Large intestine (tissue), 12 donors: ENCODE measurements around the gene HFE. TPM values are rescaled to one million over a fixed set of nuclear protein-coding genes. Genes with fewer than 3 reads are reported as not detected.
"Not testable (repeated sequence)": the region's sequence is repeated elsewhere in the genome, so short reads cannot be mapped to it uniquely, and the experiment has no call there.

Experiments
- DNase-seq, 2 donors: peaks; one replicate each; pipeline versions ENCODE4 v3.0.0 to v3.0.0-alpha.2; 2013
- H3K27ac ChIP-seq: one replicate; pipeline ENCODE4 v1.5.1; 2013; ENCODE audit warnings: low read length
- H3K27me3 ChIP-seq: 2 replicates; pipeline ENCODE4 v1.6.1; 2013; ENCODE audit warnings: low read length; ENCODE audit not compliant: control insufficient read depth, insufficient read depth
- H3K36me3 ChIP-seq: 2 replicates; pipeline ENCODE4 v1.6.1; 2013; ENCODE audit warnings: low read length; ENCODE audit not compliant: control insufficient read depth, insufficient read depth
- H3K4me1 ChIP-seq: one replicate; pipeline ENCODE4 v1.6.1; 2013; ENCODE audit warnings: low read length; ENCODE audit not compliant: control insufficient read depth, insufficient read depth
- H3K4me3 ChIP-seq: one replicate; pipeline ENCODE4 v1.5.1; 2013; ENCODE audit warnings: low read length
- H3K9me3 ChIP-seq: one replicate; pipeline ENCODE4 v1.6.1; 2013; ENCODE audit warnings: mild to moderate bottlenecking, low read depth, low read length, moderate library complexity; ENCODE audit not compliant: control insufficient read depth
- WGBS: methylation state at CpG from one replicate; pipeline ENCODE4 v1.1.5; 2013; ENCODE audit warnings: low lambda C conversion rate; ENCODE audit not compliant: insufficient coverage; 5-methylcytosine and 5-hydroxymethylcytosine counted together
- long read RNA-seq, 11 donors: transcript quantifications; one replicate each; lab custom pipeline, GENCODE V29; 2026
- polyA plus RNA-seq: library from polyadenylated mRNA; unstranded; fragments of 120-200 nt; gene quantifications from one replicate; pipeline ENCODE4 v1.2.1, GENCODE V29; 2013

Gene HFE
- polyA plus RNA-seq = 16.4 TPM
- long read RNA-seq, donor 1, full-length matches to known transcripts = 1 of 1 reads
- long read RNA-seq, donor 1, partial matches to known transcripts = 0 of 1 reads
- long read RNA-seq, donor 1, other reads (novel, unspliced or antisense) = 0 of 1 reads
- long read RNA-seq, donor 2, full-length matches to known transcripts = 2 of 2 reads
- long read RNA-seq, donor 2, partial matches to known transcripts = 0 of 2 reads
- long read RNA-seq, donor 2, other reads (novel, unspliced or antisense) = 0 of 2 reads
- long read RNA-seq, donor 3, full-length matches to known transcripts = 2 of 2 reads
- long read RNA-seq, donor 3, partial matches to known transcripts = 0 of 2 reads
- long read RNA-seq, donor 3, other reads (novel, unspliced or antisense) = 0 of 2 reads
- long read RNA-seq, donor 4, full-length matches to known transcripts = 1 of 1 reads
- long read RNA-seq, donor 4, partial matches to known transcripts = 0 of 1 reads
- long read RNA-seq, donor 4, other reads (novel, unspliced or antisense) = 0 of 1 reads
- long read RNA-seq, donor 5 = 0 reads
- long read RNA-seq, donor 6, full-length matches to known transcripts = 3 of 3 reads
- long read RNA-seq, donor 6, partial matches to known transcripts = 0 of 3 reads
- long read RNA-seq, donor 6, other reads (novel, unspliced or antisense) = 0 of 3 reads
- long read RNA-seq, donor 7 = 0 reads
- long read RNA-seq, donor 8, full-length matches to known transcripts = 3 of 3 reads
- long read RNA-seq, donor 8, partial matches to known transcripts = 0 of 3 reads
- long read RNA-seq, donor 8, other reads (novel, unspliced or antisense) = 0 of 3 reads
- long read RNA-seq, donor 9, full-length matches to known transcripts = 4 of 4 reads
- long read RNA-seq, donor 9, partial matches to known transcripts = 0 of 4 reads
- long read RNA-seq, donor 9, other reads (novel, unspliced or antisense) = 0 of 4 reads
- long read RNA-seq, donor 10, full-length matches to known transcripts = 3 of 3 reads
- long read RNA-seq, donor 10, partial matches to known transcripts = 0 of 3 reads
- long read RNA-seq, donor 10, other reads (novel, unspliced or antisense) = 0 of 3 reads
- long read RNA-seq, donor 11, full-length matches to known transcripts = 3 of 3 reads
- long read RNA-seq, donor 11, partial matches to known transcripts = 0 of 3 reads
- long read RNA-seq, donor 11, other reads (novel, unspliced or antisense) = 0 of 3 reads

- Histone ChIP-seq H3K36me3 (no peaks in the 10 kb centered on the region), H3K9me3 (no peaks in the 10 kb centered on the region), H3K4me3 (peak within 1 kb of the TSS; percentile 76), H3K4me1 (peaks cover 16% of the 10 kb centered on the region), H3K27ac (peak within 1 kb of the TSS; percentile 86), H3K27me3 (no peaks in the 10 kb centered on the region)
- peak; percentile 52 to 80 for DNase-seq
- WGBS = no CpG with 5 or more reads among the region's 41 CpGs
Observed at GRCh38 chr6:26087284-26088115, at the start of gene HFE. HFE (plus strand) TSS chr6:26087429; CDS start chr6:26087441, 12 bp downstream.

- Histone ChIP-seq H3K4me3 (no peak overlapping the region), H3K27ac (no peak overlapping the region), H3K36me3 (no peaks in the 10 kb centered on the region), H3K4me1 (peaks cover 16% of the 10 kb centered on the region), H3K9me3 (no peaks in the 10 kb centered on the region), H3K27me3 (no peaks in the 10 kb centered on the region)
- DNase-seq = no peak
- no CpG with 5 or more reads among the region's 1 CpG for WGBS
Observed at GRCh38 chr6:26041946-26042345, 45.3 kb upstream of the HFE start.

- Histone ChIP-seq H3K27ac (peak overlapping the region; percentile 95), H3K9me3 (no peaks in the 10 kb centered on the region), H3K27me3 (no peaks in the 10 kb centered on the region), H3K4me3 (peak overlapping the region; percentile 63), H3K4me1 (peaks cover 16% of the 10 kb centered on the region), H3K36me3 (no peaks in the 10 kb centered on the region)
- 0% methylated on average over 2 of the region's 32 CpGs for WGBS
- peak; percentile 94 to 98 for DNase-seq
Observed at GRCh38 chr6:26043384-26044139, 43.7 kb upstream of the HFE start.

GRCh38 chr6:26044140-26045064 lies 42.8 kb upstream of the HFE start:
- WGBS = 0% methylated on average over 2 of the region's 40 CpGs
- H3K27me3 ChIP-seq = no peaks in the 10 kb centered on the region
- H3K9me3 ChIP-seq = no peaks in the 10 kb centered on the region
- no peak for DNase-seq
- H3K36me3 ChIP-seq = no peaks in the 10 kb centered on the region
- H3K4me1 ChIP-seq = peaks cover 16% of the 10 kb centered on the region
- peak overlapping the region; percentile 63 for H3K4me3 ChIP-seq
- peak overlapping the region; percentile 95 for H3K27ac ChIP-seq

- H3K27me3 ChIP-seq = no peaks in the 10 kb centered on the region
- 0% methylated on average over 1 of the region's 47 CpGs for WGBS
- H3K27ac ChIP-seq = peak overlapping the region; percentile 95
- H3K9me3 ChIP-seq = no peaks in the 10 kb centered on the region
- no peaks in the 10 kb centered on the region for H3K36me3 ChIP-seq
- peak overlapping the region; percentile 63 for H3K4me3 ChIP-seq
- DNase-seq = peak; percentile 90 to 95
- H3K4me1 ChIP-seq = peaks cover 16% of the 10 kb centered on the region
Observed at GRCh38 chr6:26045065-26045927, 41.9 kb upstream of the HFE start.

- no peaks in the 10 kb centered on the region for H3K27me3 ChIP-seq
- no peaks in the 10 kb centered on the region for H3K9me3 ChIP-seq
- no peaks in the 10 kb centered on the region for H3K36me3 ChIP-seq
- peaks cover 16% of the 10 kb centered on the region for H3K4me1 ChIP-seq
- peak overlapping the region; percentile 95 for H3K27ac ChIP-seq
- no peak for DNase-seq
- H3K4me3 ChIP-seq = peak overlapping the region; percentile 63
- 7% methylated on average over 2 of the region's 5 CpGs for WGBS
Observed at GRCh38 chr6:26045928-26046368, 41.3 kb upstream of the HFE start.

- H3K36me3 ChIP-seq, H3K4me3 ChIP-seq, DNase-seq, H3K27me3 ChIP-seq, H3K9me3 ChIP-seq, H3K27ac ChIP-seq: not testable (repeated sequence)
- peaks cover 16% of the 10 kb centered on the region for H3K4me1 ChIP-seq
- WGBS = 100% methylated on average over 2 of the region's 18 CpGs
Observed at GRCh38 chr6:26047329-26047728, 39.9 kb upstream of the HFE start.

- H3K36me3 ChIP-seq = no peaks in the 10 kb centered on the region
- no CpG with 5 or more reads among the region's 2 CpGs for WGBS
- no peak for DNase-seq
Observed at GRCh38 chr6:26048590-26048989, 38.6 kb upstream of the HFE start.

More at GRCh38 chr6:26048590-26048989, 38.6 kb upstream of the HFE start:
- no peak overlapping the region for H3K4me3 ChIP-seq
- H3K27me3 ChIP-seq = no peaks in the 10 kb centered on the region
- H3K27ac ChIP-seq = no peak overlapping the region
- no peaks in the 10 kb centered on the region for H3K9me3 ChIP-seq
- H3K4me1 ChIP-seq = peaks cover 13% of the 10 kb centered on the region
